B cell (primary cell): ENCODE data around the gene CAPNS1.

Experiments
- CTCF ChIP-seq: fragments of 200-600 bp; IDR thresholded peaks from one replicate; pipeline ENCODE4 v1.8.0; 2022; ENCODE audit warnings: antibody characterized with exemption, mild to moderate bottlenecking
- EZH2 ChIP-seq: IDR thresholded peaks from 2 replicates; pipeline ENCODE4 v1.6.1; 2012; ENCODE audit warnings: borderline replicate concordance, low read depth, mild to moderate bottlenecking, moderate library complexity, low read length; ENCODE audit not compliant: insufficient read depth, poor library complexity, severe bottlenecking

GRCh38 chr19:36153126-36153525 lies 13.3 kb downstream of the CAPNS1 start:
- no peak for TF ChIP-seq CTCF
- no peak for TF ChIP-seq EZH2
